ENCODE data around the gene ELOA. TPM values are rescaled to one million over a fixed set of nuclear protein-coding genes. Genes with fewer than 3 reads are reported as not detected.
A peak's percentile ranks its signal among the peaks of the same experiment; 100 is the strongest.

Gene ELOA
- total and polyA plus RNA-seq, 9 of the 15 experiments (the other 6 are each of a cell fraction or from before 2014, with no cell fraction given), result 31.9 to 98.6 (median 61.3) TPM

GRCh38 chr1:23810818-23811540 is 67.7 kb downstream of the ELOA start (continued):
- TF ChIP-seq TCF7 (IDR thresholded peaks at IDR 0.05; ENCODE audit: borderline replicate concordance), result 0 out of 2 replicates have a peak, but pooled peaks have one; percentile 25
- no peak for TF ChIP-seq ZBTB17 (CRISPR knock-in tag; IDR thresholded peaks at IDR 0.05)
- peak; percentile 9 for TF ChIP-seq CTCFL (IDR thresholded peaks at IDR 0.05; ENCODE audit: borderline replicate concordance, insufficient read depth, low read depth, low read length, poor library complexity, severe bottlenecking)
- 0 out of 2 replicates have a peak, but pooled peaks have one; percentile 11 for TF ChIP-seq CBFA2T3 (IDR thresholded peaks at IDR 0.05)
- peak; percentile 69; the same call in 1 of the 2 replicates for TF ChIP-seq EHMT2 (IDR thresholded peaks at IDR 0.05)
- TF ChIP-seq CTBP1 (IDR thresholded peaks at IDR 0.05; ENCODE audit: borderline replicate concordance), result peak; percentile 79
- TF ChIP-seq CEBPG (CRISPR knock-in tag; IDR thresholded peaks at IDR 0.05), result peak; percentile 36; the same call in 1 of the 2 replicates
- TF ChIP-seq CEBPG (tag; conservative IDR thresholded peaks at IDR 0.05 in 1 of 2, IDR thresholded peaks at IDR 0.05 in 1 of 2), result no peak
- peak; percentile 63 for TF ChIP-seq CC2D1A (IDR thresholded peaks at IDR 0.05)
- peak; percentile 65 for TF ChIP-seq ZBTB33 (CRISPR knock-in tag; IDR thresholded peaks at IDR 0.05)
- no peak for TF ChIP-seq TSHZ1 (CRISPR knock-in tag; IDR thresholded peaks at IDR 0.05)
- TF ChIP-seq MEIS2 (IDR thresholded peaks at IDR 0.05; ENCODE audit: partially characterized antibody), result peak; percentile 13
- peak; percentile 61; the same call in 1 of the 2 replicates for TF ChIP-seq MTA1 (IDR thresholded peaks at IDR 0.05; ENCODE audit: borderline replicate concordance)
- peak; percentile 56 to 60; a peak in 3 of 4 replicates for TF ChIP-seq MLLT1 (IDR thresholded peaks at IDR 0.05)
- TF ChIP-seq TGIF2 (CRISPR knock-in tag; IDR thresholded peaks at IDR 0.05), result no peak

All from K562 (cell line).